Right lobe of liver (tissue), 6 donors: ENCODE measurements around the gene CCDC185. TPM values are rescaled to one million over a fixed set of nuclear protein-coding genes. Genes with fewer than 3 reads are reported as not detected.

Experiments used
- ATAC-seq, 4 donors: fragments of 200-7000 bp; cut with Tn5 transposase; one replicate each; pipeline ENCODE4 v1.9.1; 2020; ENCODE audit warnings: mild to moderate bottlenecking in 4 of 4, moderate library complexity in 4 of 4
- DNase-seq, 3 donors: peaks; one replicate each; pipeline ENCODE4 v3.0.0-alpha.2; 2020
- H3K27ac ChIP-seq, 3 donors: fragments of 200-600 bp; one replicate each; pipeline ENCODE4 v1.8.0; 2022
- H3K27me3 ChIP-seq, 2 donors: fragments of 200-600 bp; one replicate each; pipeline ENCODE4 v1.8.0; 2022
- H3K36me3 ChIP-seq, 4 donors: fragments of 200-600 bp; sonication (generic) in 1 of 4; one replicate each; pipeline versions ENCODE4 v1.5.1 to v1.8.0; 2017 to 2022; ENCODE audit warnings: control low read depth in 1 of 4
- H3K4me1 ChIP-seq, 4 donors: fragments of 200-600 bp; sonication (generic) in 1 of 4; one replicate each; pipeline versions ENCODE4 v1.5.1 to v1.8.0; 2017 to 2022; ENCODE audit warnings: control low read depth in 1 of 4
- H3K4me3 ChIP-seq, 3 donors: fragments of 200-600 bp; one replicate each; pipeline ENCODE4 v1.8.0; 2022
- H3K9me3 ChIP-seq, 4 donors: fragments of 200-600 bp; sonication (generic) in 1 of 4; one replicate each; pipeline versions ENCODE4 v1.5.1 to v1.8.0; 2017 to 2022; ENCODE audit warnings: control low read depth in 1 of 4
- POLR2A ChIP-seq: fragments of 450-650 bp; IDR thresholded peaks from one replicate; pipeline ENCODE4 v1.6.1; 2017; ENCODE audit warnings: antibody characterized with exemption, mild to moderate bottlenecking
- WGBS: methylation state at CpG from one replicate; pipeline ENCODE4 v1.1.6; 2018; ENCODE audit warnings: low coverage, low lambda C conversion rate; ENCODE audit not compliant: insufficient coverage; ENCODE audit errors: missing lambda C conversion rate; 5-methylcytosine and 5-hydroxymethylcytosine counted together
- intact Hi-C, 2 donors: fragments of 100-400 bp; cut with DNase I; formaldehyde crosslinking; loops; one replicate each; pipeline versions ENCODE4 v1.11.2 to v1.14.1; 2022
- total RNA-seq, 6 experiments: library from RNA; depleted of rRNA in 2 of 6; stranded (reverse); fragments of >200 nt in 2 of 6; fragmentation: NEBNext Ultra II Directional in 3 of 6; extraction: Animal tissue kit (Norgen Biotek cat#: 25700) in 3 of 6; gene quantifications; one replicate each; pipeline versions ENCODE4 v1.1.0 to v1.2.4, GENCODE V29; 2016 to 2023
- TF ChIP-seq, protein P1 (sequence below), 4 donors: fragments of 200-600 bp in 3 of 4; fragments of 450-650 bp in 1 of 4; IDR thresholded peaks; one replicate each; pipeline versions ENCODE4 v1.5.1 to v1.8.0; 2016 to 2022; ENCODE audit warnings: antibody characterized with exemption in 4 of 4, mild to moderate bottlenecking in 2 of 4
- donor health status: DM: no; HTN: yes; CAD: no.
- donor health status: DM: no; HTN: no; CAD: no.
- donor health status: DM: no; HTN: no; CAD: no.
- donor health status: DM: no; HTN: yes; CAD: no.
- donor health status: DM: no; HTN: yes; CAD: no.

Gene CCDC185
- total RNA-seq, 6 experiments from 2014 or later = not detected

DNA sequence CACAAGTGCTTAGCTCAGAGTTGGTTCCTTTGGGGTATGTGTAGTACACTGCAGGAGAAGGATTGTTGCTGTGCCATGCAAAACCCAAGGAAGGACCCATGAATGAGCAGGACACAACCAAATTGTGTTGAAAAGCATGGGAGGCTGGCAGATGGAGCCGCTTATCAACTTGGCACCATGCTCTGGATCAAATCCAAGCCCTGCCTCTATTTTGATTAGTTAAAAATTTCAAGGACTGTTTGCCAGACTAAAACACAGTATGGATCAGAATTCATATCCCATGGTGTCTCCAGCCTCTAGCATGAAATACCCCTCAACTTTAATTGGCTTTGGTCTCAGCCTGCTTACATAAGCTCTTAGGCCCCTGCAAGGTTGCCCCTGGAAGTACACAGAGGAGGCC lies 27.8 kb downstream of the CCDC185 start:
- no peak overlapping the region for H3K4me3 ChIP-seq
- WGBS = 36% methylated on average over 1 of the region's 1 CpG
- H3K27ac ChIP-seq = no peak overlapping the region
- no peaks in the 10 kb centered on the region for H3K9me3 ChIP-seq
- H3K36me3 ChIP-seq = no peaks in the 10 kb centered on the region
- no peak for TF ChIP-seq POLR2A
- TF ChIP-seq, protein P1, sequence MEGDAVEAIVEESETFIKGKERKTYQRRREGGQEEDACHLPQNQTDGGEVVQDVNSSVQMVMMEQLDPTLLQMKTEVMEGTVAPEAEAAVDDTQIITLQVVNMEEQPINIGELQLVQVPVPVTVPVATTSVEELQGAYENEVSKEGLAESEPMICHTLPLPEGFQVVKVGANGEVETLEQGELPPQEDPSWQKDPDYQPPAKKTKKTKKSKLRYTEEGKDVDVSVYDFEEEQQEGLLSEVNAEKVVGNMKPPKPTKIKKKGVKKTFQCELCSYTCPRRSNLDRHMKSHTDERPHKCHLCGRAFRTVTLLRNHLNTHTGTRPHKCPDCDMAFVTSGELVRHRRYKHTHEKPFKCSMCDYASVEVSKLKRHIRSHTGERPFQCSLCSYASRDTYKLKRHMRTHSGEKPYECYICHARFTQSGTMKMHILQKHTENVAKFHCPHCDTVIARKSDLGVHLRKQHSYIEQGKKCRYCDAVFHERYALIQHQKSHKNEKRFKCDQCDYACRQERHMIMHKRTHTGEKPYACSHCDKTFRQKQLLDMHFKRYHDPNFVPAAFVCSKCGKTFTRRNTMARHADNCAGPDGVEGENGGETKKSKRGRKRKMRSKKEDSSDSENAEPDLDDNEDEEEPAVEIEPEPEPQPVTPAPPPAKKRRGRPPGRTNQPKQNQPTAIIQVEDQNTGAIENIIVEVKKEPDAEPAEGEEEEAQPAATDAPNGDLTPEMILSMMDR (IDR thresholded peaks at IDR 0.05) = no peak
- ATAC-seq (peak; percentile 32 to 53 (median 50)), DNase-seq (peak in 2 of 3 donors; percentile 29 to 55)
- H3K4me1 ChIP-seq = peaks cover 0 to 22% (median 2%) of the 10 kb centered on the region in 4 donors
- no peaks in the 10 kb centered on the region for H3K27me3 ChIP-seq
- intact Hi-C loops = no loop called here

DNA sequence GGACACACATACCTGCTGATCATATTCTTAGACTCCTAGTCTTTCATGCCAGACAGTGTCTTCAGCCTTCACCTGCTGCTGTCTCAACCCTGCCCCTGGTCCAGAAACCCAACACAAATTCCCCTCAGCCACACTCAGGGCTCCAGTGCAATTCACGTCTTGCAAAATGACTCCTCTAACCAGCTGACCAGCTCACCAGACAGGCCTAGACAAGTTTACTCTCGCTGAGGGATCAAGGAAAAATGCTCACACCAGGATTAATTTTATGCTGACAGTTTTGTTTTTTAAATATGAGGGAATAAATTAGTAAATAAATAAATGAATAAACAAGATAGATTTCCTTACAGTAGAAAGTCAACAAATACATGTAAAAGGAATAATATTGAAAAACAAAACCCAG lies 28.5 kb downstream of the CCDC185 start:
- TF ChIP-seq, protein P1 (IDR thresholded peaks at IDR 0.05) = no peak
- no peak for TF ChIP-seq POLR2A
- H3K27ac ChIP-seq = no peak overlapping the region
- no peaks in the 10 kb centered on the region for H3K9me3 ChIP-seq
- DNase-seq = no peak
- 12% methylated on average over 2 of the region's 2 CpGs for WGBS
- intact Hi-C loops = no loop called here
- H3K4me3 ChIP-seq = no peak overlapping the region
- peaks cover 0 to 22% (median 2%) of the 10 kb centered on the region in 4 donors for H3K4me1 ChIP-seq
- ATAC-seq = peak in 2 of 4 donors; percentile 26 to 50
- H3K36me3 ChIP-seq = no peaks in the 10 kb centered on the region
- H3K27me3 ChIP-seq = no peaks in the 10 kb centered on the region

DNA sequence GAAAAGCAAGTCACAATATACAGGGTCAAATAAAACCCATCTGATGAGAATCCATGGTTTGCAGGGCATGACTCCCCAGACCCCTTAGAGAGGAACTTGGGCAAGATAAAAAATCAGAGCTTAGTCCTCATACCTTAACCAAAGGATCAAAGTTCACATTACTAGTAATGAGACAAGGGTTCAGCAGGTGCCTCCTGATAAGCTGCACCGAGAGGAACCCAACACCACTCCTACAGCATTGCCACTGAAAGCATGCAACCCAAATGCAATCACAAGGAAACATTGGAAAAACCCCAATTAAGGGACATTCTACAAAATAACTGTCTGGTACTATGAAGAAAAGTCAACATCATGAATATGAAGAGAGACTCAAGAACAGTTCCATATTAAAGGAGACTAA lies 29.7 kb downstream of the CCDC185 start:
- WGBS = 20% methylated on average over 1 of the region's 1 CpG
- peaks cover 0 to 14% (median under 1%) of the 10 kb centered on the region in 4 donors for H3K4me1 ChIP-seq
- no peaks in the 10 kb centered on the region for H3K36me3 ChIP-seq
- DNase-seq (no peak), ATAC-seq (peak; percentile 42 to 72 (median 52))
- intact Hi-C loops = no loop called here
- H3K4me3 ChIP-seq = no peak overlapping the region
- no peaks in the 10 kb centered on the region for H3K9me3 ChIP-seq
- no peak overlapping the region for H3K27ac ChIP-seq
- H3K27me3 ChIP-seq = no peaks in the 10 kb centered on the region
- TF ChIP-seq POLR2A = no peak
- TF ChIP-seq, protein P1 (IDR thresholded peaks at IDR 0.05) = no peak

GRCh38 chr1:223423641-223424233 lies 30.5 kb downstream of the CCDC185 start:
- Histone ChIP-seq H3K36me3 (no peaks in the 10 kb centered on the region), H3K4me1 (peaks cover 0 to 9% (median 0%) of the 10 kb centered on the region in 4 donors), H3K9me3 (no peaks in the 10 kb centered on the region), H3K4me3 (no peak overlapping the region), H3K27me3 (no peaks in the 10 kb centered on the region), H3K27ac (no peak overlapping the region)
- 37% methylated on average over 4 of the region's 4 CpGs for WGBS
- intact Hi-C loops = no loop called here
- no peak for TF ChIP-seq POLR2A
- TF ChIP-seq, protein P1 (IDR thresholded peaks at IDR 0.05) = no peak
- no peak for ATAC-seq
- no peak for DNase-seq
